ENCODE measurements around the gene CKB. TPM values are rescaled to one million over a fixed set of nuclear protein-coding genes. Genes with fewer than 3 reads are reported as not detected.

Gene CKB
- total and polyA plus RNA-seq, 4 donors: 9.0 to 32.9 (median 20.4) TPM

- Histone ChIP-seq H3K27me3 (ENCODE audit: control insufficient read depth in 4 of 4, insufficient read depth in 4 of 4, low read length in 3 of 4) (no peaks in the 10 kb centered on the region), H3K9me3 (ENCODE audit: control insufficient read depth in 4 of 4, low read length in 3 of 4) (no peaks in the 10 kb centered on the region), H3K4me3 (ENCODE audit: low read depth in 1 of 3, low read length in 3 of 3) (no peak overlapping the region), H3K9ac (ENCODE audit: low read depth in 1 of 2, low read length in 2 of 2) (no peak overlapping the region), H3K36me3 (ENCODE audit: control insufficient read depth in 4 of 4, insufficient read depth in 3 of 4, low read depth in 1 of 4, low read length in 3 of 4) (peaks cover 0 to 23% (median 3%) of the 10 kb centered on the region in 4 donors), H3K4me1 (ENCODE audit: control insufficient read depth in 4 of 4, insufficient read depth in 4 of 4, low read length in 3 of 4) (peaks cover under 1 to 13% (median 5%) of the 10 kb centered on the region in 4 donors), H3K27ac (ENCODE audit: low read depth in 1 of 2, low read length in 2 of 2) (no peak overlapping the region)
- 87% methylated on average over 21 of the region's 21 CpGs for WGBS
- no peak for DNase-seq (ENCODE audit: low spot score)
- TF ChIP-seq RXRA (IDR thresholded peaks at IDR 0.05) (no peak), GABPA (IDR thresholded peaks at IDR 0.05 in 1 of 2, conservative IDR thresholded peaks at IDR 0.05 in 1 of 2) (no peak), ATF3 (IDR thresholded peaks at IDR 0.05) (no peak), YY1 (IDR thresholded peaks at IDR 0.05) (no peak), TAF1 (conservative IDR thresholded peaks at IDR 0.05) (no peak), HNF4A (conservative IDR thresholded peaks at IDR 0.05) (no peak), ZBTB33 (IDR thresholded peaks at IDR 0.05) (no peak), RAD21 (IDR thresholded peaks at IDR 0.05) (no peak), NR2F2 (IDR thresholded peaks at IDR 0.05) (no peak), HNF4G (IDR thresholded peaks at IDR 0.05) (no peak), CTCF (IDR thresholded peaks at IDR 0.05; ENCODE audit: low read depth, low read length, missing input control) (no peak), SP1 (IDR thresholded peaks at IDR 0.05) (no peak), FOXA1 (IDR thresholded peaks at IDR 0.05) (no peak)
These were observed 12.7 kb upstream of the CKB start for GRCh38 chr14:103535081-103535890.

- Histone ChIP-seq H3K27me3 (ENCODE audit: control insufficient read depth in 4 of 4, insufficient read depth in 4 of 4, low read length in 3 of 4) (no peaks in the 10 kb centered on the region), H3K36me3 (ENCODE audit: control insufficient read depth in 4 of 4, insufficient read depth in 3 of 4, low read depth in 1 of 4, low read length in 3 of 4) (peaks cover 0 to 23% (median 3%) of the 10 kb centered on the region in 4 donors), H3K27ac (ENCODE audit: low read depth in 1 of 2, low read length in 2 of 2) (no peak overlapping the region), H3K9ac (ENCODE audit: low read depth in 1 of 2, low read length in 2 of 2) (no peak overlapping the region), H3K4me1 (ENCODE audit: control insufficient read depth in 4 of 4, insufficient read depth in 4 of 4, low read length in 3 of 4) (peaks cover 8 to 20% (median 11%) of the 10 kb centered on the region in 4 donors), H3K9me3 (ENCODE audit: control insufficient read depth in 4 of 4, low read length in 3 of 4) (no peaks in the 10 kb centered on the region), H3K4me3 (ENCODE audit: low read depth in 1 of 3, low read length in 3 of 3) (no peak overlapping the region)
- DNase-seq (ENCODE audit: low spot score): no peak
- TF ChIP-seq CTCF (IDR thresholded peaks at IDR 0.05; ENCODE audit: low read depth, low read length, missing input control) (no peak), RXRA (IDR thresholded peaks at IDR 0.05) (no peak), ATF3 (IDR thresholded peaks at IDR 0.05) (no peak), ZBTB33 (IDR thresholded peaks at IDR 0.05) (no peak), REST (IDR thresholded peaks at IDR 0.05) (no peak), JUND (IDR thresholded peaks at IDR 0.05) (no peak), GABPA (IDR thresholded peaks at IDR 0.05 in 1 of 2, conservative IDR thresholded peaks at IDR 0.05 in 1 of 2) (no peak)
- 91% methylated on average over 22 of the region's 22 CpGs for WGBS
These were observed 12.0 kb upstream of the CKB start for GRCh38 chr14:103534576-103535061.

All from liver (tissue), 9 donors.